Sigmoid colon (tissue), 7 donors: Measurements from ENCODE around the gene CTDP1. TPM values are rescaled to one million over a fixed set of nuclear protein-coding genes. Genes with fewer than 3 reads are reported as not detected.

Source experiments
- DNase-seq: peaks from one replicate; pipeline ENCODE4 v3.0.0-alpha.2; 2019
- H3K27ac ChIP-seq, 4 donors: fragments of 200-600 bp; sonication (generic); one replicate each; pipeline ENCODE4 v1.5.1; 2016 to 2019; ENCODE audit warnings: mild to moderate bottlenecking in 1 of 4
- H3K27me3 ChIP-seq, 3 donors: fragments of 200-600 bp; sonication (generic); one replicate each; pipeline ENCODE4 v1.5.1; 2019; ENCODE audit warnings: mild to moderate bottlenecking in 1 of 3
- H3K36me3 ChIP-seq, 4 donors: fragments of 200-600 bp; sonication (generic); one replicate each; pipeline ENCODE4 v1.5.1; 2016 to 2019
- H3K4me1 ChIP-seq, 4 donors: fragments of 200-600 bp; sonication (generic); one replicate each; pipeline ENCODE4 v1.5.1; 2017 to 2019
- H3K4me3 ChIP-seq, 4 donors: fragments of 200-600 bp; sonication (generic); one replicate each; pipeline ENCODE4 v1.5.1; 2017 to 2019; ENCODE audit warnings: mild to moderate bottlenecking in 2 of 4, moderate library complexity in 1 of 4
- H3K9me3 ChIP-seq, 4 donors: fragments of 200-600 bp in 3 of 4; sonication (generic) in 3 of 4; one replicate each; pipeline versions ENCODE4 v1.5.1 to v1.6.1; 2013 to 2019
- CTCF ChIP-seq, 4 experiments: fragments of 450-650 bp in 3 of 4; fragments of 200-600 bp in 1 of 4; IDR thresholded peaks; one replicate each; pipeline ENCODE4 v1.5.1; 2016 to 2019; ENCODE audit warnings: antibody characterized with exemption in 4 of 4, mild to moderate bottlenecking in 3 of 4, moderate library complexity in 2 of 4
- EP300 ChIP-seq, 4 donors: sonication (generic); formaldehyde crosslinking; IDR thresholded peaks; one replicate each; pipeline ENCODE4 v1.6.1; 2017; ENCODE audit warnings: antibody characterized with exemption in 4 of 4
- POLR2A ChIP-seq, 2 donors: fragments of 450-650 bp; IDR thresholded peaks; one replicate each; pipeline ENCODE4 v1.6.1; 2016; ENCODE audit warnings: antibody characterized with exemption in 2 of 2, mild to moderate bottlenecking in 2 of 2, moderate library complexity in 2 of 2
- POLR2AphosphoS5 ChIP-seq, 4 donors: sonication (generic); formaldehyde crosslinking; IDR thresholded peaks; one replicate each; pipeline ENCODE4 v1.6.1; 2017; ENCODE audit warnings: antibody characterized with exemption in 4 of 4
- WGBS, 2 donors: extraction: QIAGEN DNeasy Blood & Tissue Kit; methylation state at CpG; one replicate each; pipeline ENCODE4 v1.1.7; 2013; 5-methylcytosine and 5-hydroxymethylcytosine counted together
- intact Hi-C: fragments of 100-400 bp; cut with DNase I; formaldehyde crosslinking; loops from one replicate; pipeline ENCODE4 v1.15.1; 2023
- polyA plus RNA-seq, 3 donors: library from polyadenylated mRNA; stranded (reverse); fragments of 200-250 nt; gene quantifications; one replicate each; pipeline ENCODE4 v1.2.3, GENCODE V29; 2013
- total RNA-seq, 4 donors: library from RNA; depleted of rRNA; stranded (reverse); fragments of >200 nt; gene quantifications; one replicate each; pipeline ENCODE4 v1.1.0, GENCODE V29; 2016
- donor health status: healthy with polysubstance abuse.
- donor health status: Bipolar disorder and iron deficiency.
- donor health status: healthy.

CTDP1 gene
- total and polyA plus RNA-seq, 7 donors = 11.1 to 25.9 (median 14.7) TPM

GRCh38 chr18:79746730-79747129 is 67.1 kb downstream of the CTDP1 start:
- peak; percentile 33 for DNase-seq
- Histone ChIP-seq H3K4me1 (no peaks in the 10 kb centered on the region), H3K27ac (no peak overlapping the region), H3K9me3 (no peaks in the 10 kb centered on the region), H3K27me3 (no peaks in the 10 kb centered on the region), H3K4me3 (no peak overlapping the region), H3K36me3 (peaks cover 0 to 33% (median 8%) of the 10 kb centered on the region in 4 donors)
- TF ChIP-seq POLR2A (IDR thresholded peaks at IDR 0.05) (no peak), POLR2AphosphoS5 (IDR thresholded peaks at IDR 0.05) (no peak), EP300 (IDR thresholded peaks at IDR 0.05) (no peak), CTCF (IDR thresholded peaks at IDR 0.05) (no peak)
- WGBS, 2 donors = 97 to 98% methylated on average over 8 of the region's 8 CpGs
- intact Hi-C loops = no loop called here

- H3K36me3 ChIP-seq = peaks cover 0 to 30% (median 8%) of the 10 kb centered on the region in 4 donors
- H3K4me1 ChIP-seq = no peaks in the 10 kb centered on the region
- no peaks in the 10 kb centered on the region for H3K27me3 ChIP-seq
- intact Hi-C loops = no loop called here
- no peak overlapping the region for H3K4me3 ChIP-seq
- no peak for TF ChIP-seq POLR2AphosphoS5 (IDR thresholded peaks at IDR 0.05)
- TF ChIP-seq CTCF (IDR thresholded peaks at IDR 0.05) = no peak
- no peak for TF ChIP-seq POLR2A (IDR thresholded peaks at IDR 0.05)
- no peak for TF ChIP-seq EP300 (IDR thresholded peaks at IDR 0.05)
- H3K9me3 ChIP-seq = no peaks in the 10 kb centered on the region
- 97 to 98% methylated on average over 35 of the region's 35 CpGs for WGBS, 2 donors
- peak; percentile 55 for DNase-seq
- no peak overlapping the region for H3K27ac ChIP-seq
These were observed 67.7 kb downstream of the CTDP1 start for GRCh38 chr18:79747156-79747845.

- H3K27ac ChIP-seq = no peak overlapping the region
- TF ChIP-seq EP300 (IDR thresholded peaks at IDR 0.05) (no peak), POLR2A (IDR thresholded peaks at IDR 0.05) (no peak), POLR2AphosphoS5 (IDR thresholded peaks at IDR 0.05) (no peak), CTCF (IDR thresholded peaks at IDR 0.05) (no peak)
- intact Hi-C loops = no loop called here
- 88 to 93% methylated on average over 36 of the region's 36 CpGs for WGBS, 2 donors
- H3K4me1 ChIP-seq = no peaks in the 10 kb centered on the region
- H3K27me3 ChIP-seq = no peaks in the 10 kb centered on the region
- no peaks in the 10 kb centered on the region for H3K9me3 ChIP-seq
- H3K4me3 ChIP-seq = no peak overlapping the region
- peak; percentile 46 for DNase-seq
- H3K36me3 ChIP-seq = peaks cover 0 to 25% (median 11%) of the 10 kb centered on the region in 4 donors
These were observed 68.9 kb downstream of the CTDP1 start for GRCh38 chr18:79748321-79749180.

- intact Hi-C loops = no loop called here
- Histone ChIP-seq H3K27ac (no peak overlapping the region), H3K36me3 (peaks cover 8 to 35% (median 20%) of the 10 kb centered on the region in 4 donors), H3K9me3 (no peaks in the 10 kb centered on the region), H3K4me3 (no peak overlapping the region), H3K4me1 (no peaks in the 10 kb centered on the region), H3K27me3 (no peaks in the 10 kb centered on the region)
- peak; percentile 32 for DNase-seq
- TF ChIP-seq EP300 (IDR thresholded peaks at IDR 0.05) (no peak), POLR2A (IDR thresholded peaks at IDR 0.05) (no peak)
- 85 to 90% methylated on average over 49 of the region's 49 CpGs for WGBS, 2 donors
These were observed 69.9 kb downstream of the CTDP1 start for GRCh38 chr18:79749251-79750191.
